ENCODE data around the gene DMC1. TPM values are rescaled to one million over a fixed set of nuclear protein-coding genes. Genes with fewer than 3 reads are reported as not detected.
"Not testable (repeated sequence)": the region's sequence is repeated elsewhere in the genome, so short reads cannot be mapped to it uniquely, and the experiment has no call there.

Gene DMC1
- total RNA-seq, 4 donors from 2014 or later = 0.18 TPM; not detected in 3

GRCh38 chr22:38601221-38601764 is 31.3 kb upstream of the DMC1 start:
- H3K27ac ChIP-seq = no peak overlapping the region
- H3K4me1 ChIP-seq = peaks cover 0 to 5% of the 10 kb centered on the region in 2 donors
- DNase-seq = no peak
- in situ Hi-C loops (cut with MboI; ENCODE audit: low sequenced_read_pairs in 4 of 4) (no loop called here), intact Hi-C loops (cut with DNase I; ENCODE audit: low total_unique reads) (no loop called here)
- no peaks in the 10 kb centered on the region for H3K36me3 ChIP-seq
- no peaks in the 10 kb centered on the region for H3K27me3 ChIP-seq
- H3K9me3 ChIP-seq = no peaks in the 10 kb centered on the region
- H3K4me3 ChIP-seq = no peak overlapping the region
- ATAC-seq = no peak
- no peak for TF ChIP-seq POLR2A (IDR thresholded peaks at IDR 0.05)
- TF ChIP-seq CTCF (IDR thresholded peaks at IDR 0.05 in 4 of 5, conservative IDR thresholded peaks at IDR 0.05 in 1 of 5) = no peak

- intact Hi-C loops (cut with DNase I; ENCODE audit: low total_unique reads) = no loop called here
- TF ChIP-seq CTCF (IDR thresholded peaks at IDR 0.05 in 4 of 5, conservative IDR thresholded peaks at IDR 0.05 in 1 of 5) = no peak
- no peak for TF ChIP-seq POLR2A (IDR thresholded peaks at IDR 0.05)
- DNase-seq (no peak), ATAC-seq (no peak)
- H3K27ac ChIP-seq = no peak overlapping the region
- H3K9me3 ChIP-seq = no peaks in the 10 kb centered on the region
- in situ Hi-C loops (cut with MboI; ENCODE audit: low sequenced_read_pairs in 4 of 4) = no loop called here
- no peaks in the 10 kb centered on the region for H3K27me3 ChIP-seq
- no peaks in the 10 kb centered on the region for H3K4me1 ChIP-seq
- no peaks in the 10 kb centered on the region for H3K36me3 ChIP-seq
- H3K4me3 ChIP-seq = no peak overlapping the region
Observed at GRCh38 chr22:38599466-38599865, 29.5 kb upstream of the DMC1 start.

DNA sequence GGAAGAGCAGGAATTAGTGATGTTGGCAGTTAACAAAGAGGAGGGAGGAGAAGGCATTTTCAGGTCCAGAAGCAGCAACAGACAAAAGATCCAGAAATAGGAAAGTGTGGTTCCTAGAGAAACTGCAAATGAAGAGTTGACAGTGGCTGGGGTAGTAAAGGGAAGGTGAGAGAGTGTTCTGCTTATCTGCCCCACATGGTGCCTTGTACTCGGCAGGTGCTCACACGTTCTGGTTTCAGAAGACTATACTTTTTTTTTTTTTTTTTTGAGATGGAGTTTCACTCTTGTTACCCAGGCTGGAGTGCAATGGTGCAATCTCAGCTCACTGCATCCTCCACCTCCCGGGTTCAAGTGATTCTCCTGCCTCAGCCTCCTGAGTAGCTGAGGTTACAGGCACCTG is 12.9 kb upstream of the DMC1 start:
- intact Hi-C loops (cut with DNase I; ENCODE audit: low total_unique reads); H3K9me3 ChIP-seq; H3K4me3 ChIP-seq; H3K27ac ChIP-seq; H3K4me1 ChIP-seq; DNase-seq; in situ Hi-C loops (cut with MboI; ENCODE audit: low sequenced_read_pairs in 4 of 4); ATAC-seq; H3K27me3 ChIP-seq; H3K36me3 ChIP-seq: not testable (repeated sequence)

GRCh38 chr22:38578505-38578904 is 8.5 kb upstream of the DMC1 start:
- no peaks in the 10 kb centered on the region for H3K36me3 ChIP-seq
- no peak overlapping the region for H3K4me3 ChIP-seq
- ATAC-seq (no peak), DNase-seq (no peak)
- H3K27ac ChIP-seq = no peak overlapping the region
- TF ChIP-seq POLR2A (IDR thresholded peaks at IDR 0.05) (no peak), CTCF (IDR thresholded peaks at IDR 0.05 in 4 of 5, conservative IDR thresholded peaks at IDR 0.05 in 1 of 5) (no peak)
- in situ Hi-C loops (cut with MboI; ENCODE audit: low sequenced_read_pairs in 4 of 4) = no loop called here
- no peaks in the 10 kb centered on the region for H3K9me3 ChIP-seq
- intact Hi-C loops (cut with DNase I; ENCODE audit: low total_unique reads) = no loop called here
- no peaks in the 10 kb centered on the region for H3K27me3 ChIP-seq
- no peaks in the 10 kb centered on the region for H3K4me1 ChIP-seq

- no peak overlapping the region for H3K4me3 ChIP-seq
- intact Hi-C loops (cut with DNase I; ENCODE audit: low total_unique reads) (loop anchor here (1.0 to 5.0 kb wide), 3 partner anchors 160 to 519 kb away; no protein-coding TSS in a partner anchor), in situ Hi-C loops (cut with MboI; ENCODE audit: low sequenced_read_pairs in 4 of 4) (loop anchor here in 1 of 4 donors (25.0 kb wide), 1 partner anchor 510 kb away; the partner anchor contains the start of gene PICK1)
- peak in 1 of 2 donors; percentile 7 for DNase-seq
- no peak overlapping the region for H3K27ac ChIP-seq
- TF ChIP-seq POLR2A (IDR thresholded peaks at IDR 0.05) = no peak
- peak in 4 of 5 experiments; percentile 32 to 48 (median 42) for TF ChIP-seq CTCF (IDR thresholded peaks at IDR 0.05 in 4 of 5, conservative IDR thresholded peaks at IDR 0.05 in 1 of 5)
- H3K4me1 ChIP-seq = peaks cover 10 to 15% of the 10 kb centered on the region in 2 donors
- no peaks in the 10 kb centered on the region for H3K9me3 ChIP-seq
- no peak for ATAC-seq
- no peaks in the 10 kb centered on the region for H3K27me3 ChIP-seq
- no peaks in the 10 kb centered on the region for H3K36me3 ChIP-seq
Observed at GRCh38 chr22:38572065-38572464, 2.1 kb upstream of the DMC1 start.

All from gastrocnemius medialis (tissue), 4 donors.